Endothelial cell of umbilical vein (primary cell): Measurements from ENCODE around the gene EIF4E. TPM values are rescaled to one million over a fixed set of nuclear protein-coding genes. Genes with fewer than 3 reads are reported as not detected.

Experiments
- Bru-seq: library from RNA; stranded (reverse); fragments of 400-500 nt; gene quantifications from one replicate; lab custom pipeline; 2021; lab: Mats Ljungman, UMichigan
- BruChase-seq, 2 experiments: library from RNA; stranded (reverse); fragments of 400-500 nt; gene quantifications; one replicate each; lab custom pipeline; 2021; lab: Mats Ljungman, UMichigan
- BruUV-seq: library from RNA; stranded (reverse); fragments of 400-500 nt; replicated peaks from 2 replicates; lab custom pipeline; 2021; lab: Mats Ljungman, UMichigan
- CTCF ChIA-PET: fragments of 300-600, 350-600 bp; sonication (Branson Sonifier 250); formaldehyde crosslinking; loops from one replicate; lab custom pipeline; 2021; ENCODE audit warnings: antibody characterized with exemption, inconsistent platforms; lab: Charles Lee
- POLR2A ChIA-PET: fragments of 300-600, 350-600 bp; sonication (Branson Sonifier 250); formaldehyde crosslinking; loops from one replicate; lab custom pipeline; 2021; ENCODE audit warnings: antibody characterized with exemption, inconsistent platforms; lab: Charles Lee
- DNase-seq: peaks from one replicate; pipeline ENCODE4 v3.0.0-alpha.2; 2011; ENCODE audit warnings: low read depth, low spot score
- FAIRE-seq: peaks from 2 replicates; lab custom pipeline; 2011; peaks lifted over from hg19 to GRCh38; lab: Jason Lieb, UNC
- H2AFZ ChIP-seq: 2 replicates; pipeline ENCODE4 v1.6.0; 2012; ENCODE audit warnings: low read depth, low read length, control low read depth, inconsistent platforms
- H3K27ac ChIP-seq: 2 replicates; pipeline ENCODE4 v1.5.1; 2011; ENCODE audit warnings: low read depth, mild to moderate bottlenecking, control low read depth, low read length, moderate library complexity; ENCODE audit not compliant: insufficient read depth
- H3K27me3 ChIP-seq, 2 experiments: 2 replicates each; pipeline versions ENCODE4 v1.6.0 to v1.6.1; 2011; ENCODE audit warnings: low read length in 2 of 2, mixed read lengths in 1 of 2; ENCODE audit not compliant: control insufficient read depth in 2 of 2, insufficient read depth in 2 of 2
- H3K36me3 ChIP-seq, 2 experiments: 2 replicates in 1 of 2; 3 replicates in 1 of 2; pipeline ENCODE4 v1.5.1; 2011; ENCODE audit warnings: low read length in 2 of 2, mild to moderate bottlenecking in 1 of 2, moderate library complexity in 1 of 2; ENCODE audit not compliant: control insufficient read depth in 2 of 2, insufficient read depth in 2 of 2; ENCODE audit errors: extremely low read depth in 1 of 2
- H3K4me1 ChIP-seq: 3 replicates; pipeline ENCODE4 v1.5.1; 2011; ENCODE audit warnings: mild to moderate bottlenecking, low read length; ENCODE audit not compliant: control insufficient read depth, insufficient read depth; ENCODE audit errors: extremely low read depth
- H3K4me2 ChIP-seq: 2 replicates; pipeline ENCODE4 v1.6.1; 2011; ENCODE audit warnings: low read length, control low read depth, mixed read lengths; ENCODE audit not compliant: insufficient read depth
- H3K4me3 ChIP-seq, 3 experiments: fragments of 200-600 bp in 1 of 3; sonication (generic), shearing (Covaris generic) in 1 of 3; replicated peaks in 1 of 3; 2 replicates each; pipeline ENCODE4 v1.5.1; 2011 to 2016; ENCODE audit warnings: control low read depth in 3 of 3, low read length in 3 of 3, mild to moderate bottlenecking in 2 of 3, inconsistent platforms in 1 of 3, low read depth in 1 of 3, moderate library complexity in 1 of 3; ENCODE audit not compliant: insufficient read depth in 1 of 3
- H3K79me2 ChIP-seq: 2 replicates; pipeline ENCODE4 v1.6.0; 2012; ENCODE audit warnings: low read length, inconsistent platforms; ENCODE audit not compliant: control insufficient read depth, insufficient read depth
- H3K9ac ChIP-seq: replicated peaks from 2 replicates; pipeline ENCODE3; 2011; ENCODE audit warnings: low read length, control low read depth; ENCODE audit not compliant: insufficient read depth; ENCODE audit errors: extremely low read depth
- H3K9me1 ChIP-seq: replicated peaks from 3 replicates; pipeline ENCODE4 v1.6.0; 2011; ENCODE audit warnings: mild to moderate bottlenecking, low read length; ENCODE audit not compliant: control insufficient read depth, insufficient read depth; ENCODE audit errors: extremely low read depth
- H3K9me3 ChIP-seq: replicated peaks from 2 replicates; pipeline ENCODE4 v1.5.1; 2012; ENCODE audit warnings: low read length, inconsistent platforms; ENCODE audit not compliant: control insufficient read depth, insufficient read depth
- H4K20me1 ChIP-seq: replicated peaks from 2 replicates; pipeline ENCODE3; 2011; ENCODE audit warnings: mild to moderate bottlenecking, low read length; ENCODE audit not compliant: control insufficient read depth, insufficient read depth; ENCODE audit errors: extremely low read depth
- EZH2 ChIP-seq: IDR thresholded peaks from 2 replicates; pipeline ENCODE4 v1.6.1; 2012; ENCODE audit warnings: borderline replicate concordance, low read depth, mild to moderate bottlenecking, moderate library complexity, low read length, inconsistent platforms; ENCODE audit not compliant: severe bottlenecking
- GATA2 ChIP-seq: IDR thresholded peaks from 2 replicates; pipeline ENCODE4 v1.7.0; 2011; ENCODE audit warnings: low read depth, mild to moderate bottlenecking, moderate library complexity, mixed read lengths, low read length; ENCODE audit not compliant: insufficient read length, insufficient read depth
- POLR2A ChIP-seq: IDR thresholded peaks from 2 replicates; pipeline ENCODE4 v1.6.1; 2012; ENCODE audit warnings: low read depth, mild to moderate bottlenecking, control low read depth, low read length
- dilution Hi-C: fragments of 300-500 bp; cut with MboI; formaldehyde crosslinking; loops from one replicate; pipeline ENCODE4 v1.15.0; 2019; ENCODE audit warnings: low sequenced_read_pairs; ENCODE audit not compliant: extremely low pct_ligation_motif_present
- intact Hi-C: fragments of 100-400 bp; cut with micrococcal nuclease; formaldehyde crosslinking; loops from one replicate; pipeline ENCODE4 v1.10.0; 2022
- long read RNA-seq: library from polyadenylated mRNA; stranded (forward); transcript quantifications from one replicate; pipeline ENCODE4 v2.0.0, GENCODE V29; 2021
- polyA minus RNA-seq, 3 experiments: library from RNA; depleted of rRNA, polyadenylated mRNA; stranded (reverse); fragments of >200 nt; gene quantifications; 1 replicate in 1 of 3; 2 replicates in 2 of 3; pipeline ENCODE4 v1.2.3, GENCODE V29; 2011
- polyA plus RNA-seq, 4 experiments: library from polyadenylated mRNA; depleted of rRNA in 3 of 4; stranded (reverse) in 3 of 4; unstranded in 1 of 4; fragments of >200 nt; gene quantifications; 2 replicates each; pipeline versions ENCODE4 v1.2.1 to v1.2.3, GENCODE V29; 2011 to 2012; ENCODE audit warnings: missing spikeins in 1 of 4
- total RNA-seq: library from RNA; stranded (reverse); gene quantifications from 2 replicates; pipeline ENCODE4 v1.2.3, GENCODE V29; 2021
- TF ChIP-seq, protein P1 (sequence below), 2 donors: IDR thresholded peaks; 1 replicate in 1 of 2; 2 replicates in 1 of 2; pipeline ENCODE4 v1.5.1; 2011; ENCODE audit warnings: low read length in 2 of 2, mild to moderate bottlenecking in 2 of 2, moderate library complexity in 2 of 2, control low read depth in 1 of 2, inconsistent platforms in 1 of 2, low read depth in 1 of 2; ENCODE audit not compliant: insufficient read depth in 1 of 2; ENCODE audit errors: extremely low read depth in 1 of 2
- TF ChIP-seq, protein P2 (sequence below): IDR thresholded peaks from 2 replicates; pipeline ENCODE4 v1.6.1; 2011; ENCODE audit not compliant: insufficient read depth, insufficient read length

The EIF4E gene, protein sequence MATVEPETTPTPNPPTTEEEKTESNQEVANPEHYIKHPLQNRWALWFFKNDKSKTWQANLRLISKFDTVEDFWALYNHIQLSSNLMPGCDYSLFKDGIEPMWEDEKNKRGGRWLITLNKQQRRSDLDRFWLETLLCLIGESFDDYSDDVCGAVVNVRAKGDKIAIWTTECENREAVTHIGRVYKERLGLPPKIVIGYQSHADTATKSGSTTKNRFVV
- total RNA-seq, result 103 and 107 TPM in 2 replicates
- polyA plus RNA-seq, result 22.1 and 40.3 TPM in 2 replicates
- polyA plus RNA-seq (2011; cell fraction: cytosol; rRNA removed), result 56.1 and 58.8 TPM in 2 replicates
- 40.2 and 59.3 TPM in 2 replicates for polyA plus RNA-seq (2011; cell fraction: nucleus; rRNA removed)
- polyA plus RNA-seq (2012), result 72.9 and 86.1 TPM in 2 replicates
- 53.4 and 56.3 TPM in 2 replicates for polyA minus RNA-seq
- 43.3 TPM for polyA minus RNA-seq (2011; cell fraction: cytosol; rRNA and poly(A)+ RNA removed)
- polyA minus RNA-seq (2011; cell fraction: nucleus; rRNA and poly(A)+ RNA removed), result 41.4 and 57.4 TPM in 2 replicates
- Bru-seq, nascent RNA, result percentile 92 among the genes with signal in this experiment
- BruChase-seq, experiment 1, labeled RNA remaining after a 6-hour chase, result percentile 90 among the genes with signal in this experiment
- BruChase-seq, experiment 2, labeled RNA remaining after a 2-hour chase, result percentile 86 among the genes with signal in this experiment
- long read RNA-seq, full-length matches to known transcripts, result 433 of 463 reads
- long read RNA-seq, partial matches to known transcripts, result 12 of 463 reads
- long read RNA-seq, other reads (novel, unspliced or antisense), result 18 of 463 reads

DNA sequence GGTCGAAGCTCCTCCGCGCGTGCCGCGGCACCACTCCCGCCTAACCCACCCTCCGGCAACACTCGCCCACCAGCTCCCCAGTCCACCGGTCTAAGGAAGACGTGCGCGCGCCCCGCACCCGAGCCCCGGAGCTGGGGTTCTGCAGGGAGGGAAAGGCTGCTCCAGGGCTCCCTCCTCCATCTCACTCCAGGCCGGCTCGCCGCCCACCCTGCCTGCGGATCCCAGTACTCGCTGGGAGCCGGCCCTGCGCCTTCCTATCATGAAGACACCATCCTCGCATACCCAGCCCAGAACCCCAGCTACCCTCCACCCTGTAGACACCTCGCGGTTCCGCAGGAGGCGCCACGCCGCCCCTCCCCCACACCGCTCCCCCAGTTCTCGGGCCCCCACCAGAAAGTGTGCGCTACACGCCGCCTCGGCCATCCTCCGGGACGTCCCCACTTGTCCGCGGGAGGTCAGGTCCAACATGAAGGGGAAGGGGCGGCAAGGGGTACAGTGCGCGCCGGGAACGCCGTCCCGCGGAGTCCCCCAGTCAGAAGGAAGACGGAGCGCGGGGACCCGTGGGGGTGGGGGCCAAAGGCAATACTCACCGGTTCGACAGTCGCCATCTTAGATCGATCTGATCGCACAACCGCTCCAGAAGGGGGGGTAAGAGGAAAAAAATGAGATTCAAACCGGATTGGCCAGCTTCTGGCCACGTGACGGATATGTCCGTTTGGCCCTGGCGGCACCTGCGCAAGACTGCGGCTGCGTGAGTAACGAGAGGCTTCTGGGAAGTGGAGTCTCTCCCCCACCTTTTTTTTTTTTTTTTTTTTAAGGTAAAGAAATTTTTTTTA, at the start of gene EIF4E:
Gene EIF4E, minus strand, starts transcription at position 629 of the 836 bp plus-strand sequence. Its CDS starts 21 bp downstream, at position 608.
- dilution Hi-C loops, result no loop called here
- intact Hi-C loops, result loop anchor here (1.0 to 10.0 kb wide), 9 partner anchors 38 to 666 kb away; partner anchors contain the start of genes METAP1, RAP1GDS1 and TRMT10A
- ChIA-PET CTCF (interaction anchor here (0.6 to 3.8 kb wide), 13 partner anchors 8 to 779 kb away, joined by 3 to 23 read pairs (median 3); partner anchors contain the start of gene METAP1), POLR2A (interaction anchor here (0.5 to 1.7 kb wide), 8 partner anchors 10 to 264 kb away, joined by 3 to 9 read pairs (median 4); partner anchors contain the start of gene ADH5)
- BruUV-seq, result no TSS peak
- Histone ChIP-seq H3K27ac (peak within 1 kb of the TSS; percentile 93), H3K9me1 (no peaks in the 10 kb centered on the region), H3K27me3 (no peaks in the 10 kb centered on the region), H3K79me2 (peaks cover 51% of the 10 kb centered on the region), H2AFZ (peak within 1 kb of the TSS; percentile 88), H3K4me1 (peaks cover 32% of the 10 kb centered on the region), H3K4me2 (peak within 1 kb of the TSS; percentile 97), H4K20me1 (peaks cover 3% of the 10 kb centered on the region), H3K36me3 (peaks cover 2 to 8% of the 10 kb centered on the region in 2 experiments), H3K9ac (peak within 1 kb of the TSS; percentile 95), H3K9me3 (no peaks in the 10 kb centered on the region), H3K4me3 (peak within 1 kb of the TSS; percentile 91 to 95 (median 91))
- no peak for FAIRE-seq
- DNase-seq, result peak; percentile 99
- peak; percentile 81 for TF ChIP-seq POLR2A
- peak; percentile 49 for TF ChIP-seq GATA2
- TF ChIP-seq EZH2, result no peak
- TF ChIP-seq, protein P1, sequence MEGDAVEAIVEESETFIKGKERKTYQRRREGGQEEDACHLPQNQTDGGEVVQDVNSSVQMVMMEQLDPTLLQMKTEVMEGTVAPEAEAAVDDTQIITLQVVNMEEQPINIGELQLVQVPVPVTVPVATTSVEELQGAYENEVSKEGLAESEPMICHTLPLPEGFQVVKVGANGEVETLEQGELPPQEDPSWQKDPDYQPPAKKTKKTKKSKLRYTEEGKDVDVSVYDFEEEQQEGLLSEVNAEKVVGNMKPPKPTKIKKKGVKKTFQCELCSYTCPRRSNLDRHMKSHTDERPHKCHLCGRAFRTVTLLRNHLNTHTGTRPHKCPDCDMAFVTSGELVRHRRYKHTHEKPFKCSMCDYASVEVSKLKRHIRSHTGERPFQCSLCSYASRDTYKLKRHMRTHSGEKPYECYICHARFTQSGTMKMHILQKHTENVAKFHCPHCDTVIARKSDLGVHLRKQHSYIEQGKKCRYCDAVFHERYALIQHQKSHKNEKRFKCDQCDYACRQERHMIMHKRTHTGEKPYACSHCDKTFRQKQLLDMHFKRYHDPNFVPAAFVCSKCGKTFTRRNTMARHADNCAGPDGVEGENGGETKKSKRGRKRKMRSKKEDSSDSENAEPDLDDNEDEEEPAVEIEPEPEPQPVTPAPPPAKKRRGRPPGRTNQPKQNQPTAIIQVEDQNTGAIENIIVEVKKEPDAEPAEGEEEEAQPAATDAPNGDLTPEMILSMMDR (IDR thresholded peaks at IDR 0.05; ENCODE audit: extremely low read depth in 1 of 2, insufficient read depth in 1 of 2, low read depth in 1 of 2, low read length in 2 of 2), result peak in 1 of 2 donors; percentile 26
- TF ChIP-seq, protein P2, sequence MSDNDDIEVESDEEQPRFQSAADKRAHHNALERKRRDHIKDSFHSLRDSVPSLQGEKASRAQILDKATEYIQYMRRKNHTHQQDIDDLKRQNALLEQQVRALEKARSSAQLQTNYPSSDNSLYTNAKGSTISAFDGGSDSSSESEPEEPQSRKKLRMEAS, result peak; percentile 98
